GM15510 (cell line): ENCODE results near the gene STK4.

Experiments
- POLR2A ChIP-seq: IDR thresholded peaks from 3 replicates; pipeline ENCODE4 v1.6.1; 2011; ENCODE audit warnings: borderline replicate concordance; ENCODE audit not compliant: insufficient read length; ENCODE audit errors: extremely low read depth

Gene STK4

DNA sequence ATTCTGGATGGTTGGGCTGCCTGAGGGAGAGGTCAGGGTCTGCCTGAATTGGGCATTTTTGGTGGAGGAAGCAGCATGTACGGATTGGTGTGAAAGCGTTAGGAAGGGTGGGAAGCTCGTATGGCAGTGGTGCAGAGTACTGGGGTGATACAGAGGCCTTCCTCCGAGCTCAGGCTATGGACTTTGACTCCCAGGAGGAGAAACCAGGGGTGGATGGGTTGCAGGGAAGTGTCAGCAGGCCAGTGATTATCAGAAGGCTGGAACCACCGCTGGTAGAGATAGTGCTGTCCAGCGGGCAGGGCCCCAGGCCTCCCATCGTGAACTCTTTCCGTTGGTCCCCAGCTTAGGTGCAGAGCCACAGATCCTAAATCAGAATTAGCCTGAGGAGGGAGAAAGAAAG, 143.3 kb downstream of the STK4 start:
- no peak for TF ChIP-seq POLR2A

DNA sequence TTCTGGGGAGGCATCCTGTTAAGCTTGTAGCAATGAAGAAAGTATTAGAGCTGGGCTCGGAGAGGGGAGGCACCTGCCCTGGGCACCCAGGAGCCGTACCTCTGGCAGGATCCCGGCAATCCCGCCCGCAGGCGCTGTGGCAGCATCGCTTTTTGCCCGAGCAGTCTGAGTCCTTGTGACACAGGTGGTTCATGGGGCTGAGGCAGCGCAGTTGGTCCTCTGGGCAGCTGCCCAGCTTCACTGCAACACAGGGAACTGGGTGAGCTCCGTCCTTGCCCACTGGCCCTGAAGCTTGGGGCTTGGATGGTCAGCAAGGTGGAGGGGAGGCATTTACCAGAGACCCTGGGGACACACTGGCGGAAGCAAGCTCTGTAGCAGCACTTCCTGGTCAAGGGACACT, 144.0 kb downstream of the STK4 start:
- no peak for TF ChIP-seq POLR2A

DNA sequence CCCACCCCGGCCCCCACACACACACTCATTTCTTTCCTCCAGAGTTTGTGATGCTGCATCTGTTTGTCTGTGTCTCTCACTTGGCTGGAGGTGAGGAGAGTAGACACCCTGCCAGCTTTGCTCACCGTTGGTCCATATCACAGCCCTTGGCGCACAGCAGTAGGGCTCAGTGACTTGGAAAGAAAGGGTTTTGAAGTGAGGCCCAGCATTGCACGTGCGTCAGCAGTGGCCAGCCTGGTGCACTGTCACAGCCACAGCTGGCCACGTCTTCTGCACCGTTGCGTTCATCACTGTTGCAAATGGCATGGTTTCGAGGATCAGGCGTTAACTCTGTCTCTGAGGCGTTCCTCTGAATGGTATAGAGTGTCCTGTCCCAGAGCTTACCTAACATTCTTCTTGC, 145.0 kb downstream of the STK4 start:
- no peak for TF ChIP-seq POLR2A

DNA sequence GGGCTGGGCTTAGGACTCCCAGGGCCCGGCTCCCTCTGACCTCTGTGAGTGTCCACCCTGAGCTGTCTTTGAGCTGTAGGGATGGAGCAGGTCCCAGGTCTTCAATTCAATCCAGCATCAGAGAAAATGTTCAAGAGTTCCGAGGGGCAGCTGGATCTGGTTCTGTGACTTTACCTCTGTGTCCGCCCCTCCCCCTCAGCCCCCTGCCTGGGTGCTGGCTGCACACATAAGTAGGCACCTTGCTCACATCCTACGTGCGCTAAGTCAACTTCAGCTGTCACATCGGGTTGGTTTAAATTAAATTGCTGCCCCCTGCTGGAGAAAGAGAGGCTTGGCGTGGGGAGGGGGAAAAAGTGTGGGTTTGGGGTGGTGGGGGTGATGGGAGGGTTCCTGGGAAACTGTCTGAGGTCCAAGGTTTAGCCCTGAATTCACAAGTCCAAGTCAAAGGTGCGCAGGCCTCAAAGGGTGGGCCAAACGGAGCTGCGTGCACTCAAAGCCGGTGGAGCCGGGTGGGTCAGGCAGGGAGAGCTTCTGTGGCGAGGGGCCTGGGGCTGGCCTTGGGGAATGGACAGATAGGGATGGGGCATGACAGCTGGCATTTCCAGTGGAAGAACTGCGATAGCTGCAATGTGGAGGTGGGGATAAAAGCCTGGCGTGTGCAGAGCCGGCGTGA, 145.6 kb downstream of the STK4 start:
- TF ChIP-seq POLR2A, result no peak

DNA sequence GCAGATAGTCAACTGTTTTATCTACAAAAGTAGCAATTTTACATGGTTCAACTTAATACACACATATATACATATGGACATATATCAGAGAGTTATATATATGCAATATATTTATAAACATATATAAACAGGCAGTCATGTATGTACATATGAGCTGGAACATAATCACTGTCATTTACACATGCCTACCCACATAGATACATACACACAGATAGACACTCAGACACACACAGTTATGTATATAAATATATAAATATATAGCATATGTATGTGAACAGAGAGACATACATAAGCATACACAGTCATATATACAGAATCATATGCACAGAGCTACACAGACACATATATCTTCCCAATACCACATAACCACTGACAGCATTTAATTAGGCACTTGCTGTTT, 146.4 kb downstream of the STK4 start:
- no peak for TF ChIP-seq POLR2A

DNA sequence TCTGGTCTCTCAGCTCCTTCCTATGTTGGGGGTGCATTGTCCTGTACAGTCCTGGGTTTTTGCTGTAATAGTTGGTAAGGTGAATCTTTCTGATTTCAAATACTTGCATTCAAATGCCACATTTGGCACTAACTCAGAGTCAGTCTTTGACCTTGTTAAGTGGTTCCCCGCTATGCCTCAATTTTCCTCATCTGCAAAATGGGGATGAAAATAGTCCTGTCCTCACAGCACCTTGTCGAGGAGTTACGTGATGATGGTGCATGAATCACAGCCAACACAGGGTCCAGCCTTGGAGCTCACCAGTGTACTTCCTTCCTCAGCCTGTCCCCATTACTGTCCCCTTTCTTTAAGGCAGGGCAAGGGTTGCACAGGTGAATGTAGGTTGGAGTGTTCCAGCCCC, 147.6 kb downstream of the STK4 start:
- TF ChIP-seq POLR2A, result no peak

DNA sequence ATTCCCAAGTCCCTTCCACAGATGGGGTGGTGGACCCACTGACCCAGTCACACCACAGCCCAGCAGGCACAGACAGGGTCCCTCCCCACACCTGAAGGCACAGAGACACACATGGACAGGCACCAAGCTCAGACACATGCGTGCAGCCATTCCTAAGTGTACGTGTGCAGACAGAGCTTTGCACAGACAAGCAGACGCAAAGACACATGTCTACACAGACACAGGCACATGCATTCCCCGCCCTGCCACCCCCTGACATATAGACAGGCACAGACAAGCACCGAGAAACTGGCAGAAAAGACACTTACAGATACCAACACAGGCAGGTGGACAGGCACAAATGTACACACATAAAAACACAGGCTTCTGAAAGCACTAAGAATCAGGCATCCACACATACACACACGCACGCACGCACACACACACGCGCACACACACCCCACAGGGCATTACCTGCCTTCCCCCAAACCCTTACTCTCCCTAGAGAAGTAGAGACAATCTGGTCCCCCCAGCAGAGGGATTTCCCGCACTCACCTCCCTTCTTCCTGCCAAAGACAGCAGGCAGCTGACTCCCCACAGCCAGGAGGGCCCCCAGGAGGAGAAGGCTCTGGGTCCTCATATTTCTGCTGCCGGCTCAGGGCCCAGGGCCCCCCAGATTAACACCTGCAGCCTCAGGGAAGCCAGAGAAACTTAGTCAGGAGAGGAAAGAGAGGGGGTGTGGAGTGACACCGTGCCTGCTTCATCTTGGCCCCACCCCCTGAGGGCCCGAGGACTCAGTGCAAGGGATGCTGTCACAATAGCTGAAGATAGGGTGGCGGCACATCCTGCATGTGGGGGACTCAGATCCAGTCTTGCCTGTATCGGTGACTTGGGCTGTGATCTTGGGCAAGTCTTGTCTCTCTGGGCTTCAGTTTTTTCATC, 148.4 kb downstream of the STK4 start, which contains the start of gene WFDC5:
WFDC5 (minus strand) TSS at position 710 of the 921 bp plus-strand sequence; CDS start at position 619, 91 bp downstream.
- TF ChIP-seq POLR2A, result no peak

DNA sequence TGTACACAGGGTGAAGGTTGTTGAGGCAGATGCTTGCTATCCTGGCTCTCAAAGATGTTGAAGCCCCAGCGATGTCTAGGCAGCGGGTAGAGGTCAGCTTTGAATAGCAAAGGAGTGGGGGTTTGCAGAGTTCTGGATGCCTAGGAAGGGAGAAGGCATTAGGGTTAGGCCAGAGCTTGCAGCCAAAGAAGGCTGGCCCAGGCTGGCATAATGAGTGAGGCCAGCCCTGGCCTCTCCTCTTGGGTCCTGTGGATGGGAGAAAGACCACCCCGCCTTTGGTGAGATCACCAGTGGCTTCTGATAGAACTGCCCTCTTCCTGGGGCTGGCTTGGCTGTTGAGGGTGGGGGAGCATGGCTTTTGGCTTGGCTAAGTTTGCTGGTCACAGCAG, 149.1 kb downstream of the STK4 start:
- TF ChIP-seq POLR2A, result no peak

DNA sequence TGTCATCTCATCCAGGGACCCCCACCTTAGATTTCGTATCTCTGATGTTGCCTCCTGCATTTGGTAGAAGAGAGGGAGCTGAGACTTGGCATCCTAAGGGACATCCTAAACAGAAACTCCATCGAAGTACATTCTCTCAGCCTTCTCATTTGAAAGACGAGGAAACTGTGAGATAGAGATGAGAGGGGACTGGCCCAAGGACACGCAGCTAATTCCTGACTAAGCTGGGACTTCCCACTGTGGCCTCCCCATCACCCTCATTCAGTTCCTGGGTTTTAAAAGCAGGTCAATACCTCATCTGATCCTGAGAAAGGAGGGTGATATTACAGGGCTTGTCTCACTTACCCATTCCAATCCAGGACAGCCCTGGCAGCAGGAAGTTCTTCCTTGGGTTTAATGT, 149.5 kb downstream of the STK4 start:
- no peak for TF ChIP-seq POLR2A

DNA sequence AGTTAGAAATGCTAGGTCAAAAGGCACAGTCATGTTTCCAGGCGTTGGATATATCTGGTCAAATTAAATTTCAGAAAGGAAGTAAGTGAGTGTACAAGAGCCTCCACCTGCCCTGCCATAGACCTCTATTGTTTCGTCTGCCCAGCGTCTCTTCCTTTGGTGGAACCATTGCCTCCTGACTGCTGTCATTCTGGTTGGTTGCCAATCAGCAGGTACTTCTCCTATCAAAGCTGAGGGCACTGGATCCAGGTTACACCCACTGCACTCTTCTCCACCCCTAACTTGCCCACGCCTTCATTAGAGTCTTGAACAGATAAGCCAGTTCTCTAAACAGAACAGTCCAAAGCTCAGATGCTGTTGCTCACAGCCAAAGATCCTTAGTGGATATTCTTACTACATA, 151.3 kb downstream of the STK4 start:
- TF ChIP-seq POLR2A, result no peak

DNA sequence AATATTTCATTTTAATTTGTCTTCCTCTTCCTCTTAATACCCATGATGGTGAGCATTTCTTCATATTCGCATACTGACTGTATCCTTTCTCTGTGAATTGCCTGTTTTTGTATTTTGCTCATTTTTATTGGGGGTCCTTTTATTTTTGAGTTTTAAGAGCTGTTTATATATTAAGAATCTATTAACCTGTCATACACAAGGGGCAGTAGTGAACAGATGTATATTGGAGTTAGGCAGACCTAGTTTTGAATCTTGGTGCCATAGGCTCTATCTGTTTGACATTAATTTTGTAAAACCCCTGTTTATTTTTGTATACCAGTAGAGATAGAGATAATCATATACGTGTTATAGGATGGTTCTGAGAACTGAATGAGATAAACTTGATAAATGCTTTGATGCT, 151.7 kb downstream of the STK4 start:
- no peak for TF ChIP-seq POLR2A

DNA sequence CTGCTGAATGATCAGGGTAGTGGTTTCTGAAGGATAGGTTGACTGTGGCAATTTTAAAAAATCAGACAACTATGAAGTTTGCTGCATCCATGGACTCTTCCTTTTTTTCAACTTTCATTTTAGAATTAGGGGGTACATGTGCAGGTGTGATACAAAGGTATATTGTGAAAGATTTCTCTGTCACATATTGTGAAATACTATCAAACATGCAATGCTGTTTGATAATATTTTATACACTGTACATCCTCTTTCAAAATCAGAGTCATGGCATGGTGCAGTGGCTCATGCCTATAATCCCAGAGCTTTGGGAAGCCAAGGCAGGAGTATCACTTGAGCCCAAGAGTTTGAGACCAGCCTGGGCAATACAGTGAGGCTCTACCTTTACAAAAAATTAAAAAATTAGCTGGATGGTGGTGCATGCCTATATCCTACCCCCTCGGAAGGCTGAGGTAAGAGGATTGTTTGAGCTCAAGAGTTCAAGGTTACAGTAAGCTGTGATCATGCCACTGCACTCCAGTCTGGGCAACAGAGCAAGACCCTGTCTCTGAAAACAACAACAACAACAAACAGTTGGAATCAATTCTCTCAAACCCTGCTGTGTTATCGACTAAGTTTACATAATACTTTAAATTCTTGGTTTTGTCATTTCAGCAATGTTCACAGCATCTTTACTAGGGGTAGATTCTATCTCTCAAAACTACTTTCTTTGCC, 153.4 kb downstream of the STK4 start:
- TF ChIP-seq POLR2A, result no peak

DNA sequence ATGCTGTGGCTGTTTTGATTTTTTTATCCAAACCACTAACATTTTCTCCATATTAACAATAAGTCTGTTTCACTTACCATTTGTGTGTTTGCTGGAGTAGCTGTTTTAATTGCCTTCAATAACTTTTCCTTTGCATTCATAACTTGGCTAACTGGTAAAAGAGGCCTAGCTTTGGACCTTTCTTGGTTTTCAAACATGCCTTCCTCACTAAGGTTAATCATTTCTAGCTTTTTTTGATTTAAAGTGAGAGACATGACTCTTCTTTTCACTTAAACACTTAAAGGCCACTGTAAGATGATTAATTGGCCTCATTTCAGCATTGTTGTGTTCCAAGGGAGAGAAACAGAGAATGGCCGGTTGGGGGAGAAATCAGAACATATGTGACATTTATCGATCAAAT, 155.1 kb downstream of the STK4 start:
- no peak for TF ChIP-seq POLR2A

DNA sequence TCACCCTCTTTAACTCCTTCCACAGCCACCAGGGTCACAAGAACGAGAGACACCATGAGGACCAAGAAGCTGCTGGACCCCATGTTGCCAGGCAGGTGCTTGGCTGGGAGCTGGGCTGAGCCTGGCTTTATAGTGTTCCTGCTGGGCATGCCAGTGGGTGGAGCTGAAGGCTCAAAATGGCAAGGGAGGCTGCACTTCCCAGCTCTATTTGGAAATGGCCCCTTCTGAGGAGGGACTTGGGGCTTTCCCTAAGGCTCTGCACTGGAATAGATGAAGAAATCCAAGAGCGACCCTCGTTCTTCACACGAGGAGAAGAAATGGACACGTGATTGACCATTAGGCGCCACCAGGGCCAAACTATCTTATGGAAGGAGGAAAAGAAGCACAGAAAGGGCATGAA, 158.1 kb downstream of the STK4 start, which contains the start of gene WFDC12:
WFDC12 (minus strand) TSS at position 101 of the 400 bp plus-strand sequence; CDS start at position 83, 18 bp downstream.
- TF ChIP-seq POLR2A, result no peak

DNA sequence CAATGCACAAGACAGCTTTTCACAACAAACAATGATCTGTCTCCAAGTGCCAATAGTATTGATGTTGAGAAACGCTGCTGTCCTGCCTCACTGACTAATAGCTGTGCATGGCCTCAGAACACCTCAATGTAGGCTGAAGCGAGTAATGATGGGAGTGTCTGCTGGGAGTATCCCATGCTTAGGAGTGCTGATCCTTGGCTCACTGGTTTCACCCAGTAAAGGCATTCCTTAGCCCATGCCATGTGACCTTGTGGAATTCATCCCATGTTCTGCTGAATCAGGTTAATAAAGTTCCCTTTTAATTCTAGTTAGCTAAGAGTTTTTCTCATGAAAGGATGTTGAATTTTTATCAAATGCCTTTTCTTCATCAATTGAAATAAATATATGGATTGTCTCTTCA, 161.8 kb downstream of the STK4 start:
- no peak for TF ChIP-seq POLR2A
